Esophagus squamous epithelium (tissue), 4 donors: Measurements from ENCODE around the gene ARID3B.

Experiments used
- CTCF ChIP-seq, 6 experiments: fragments of 450-650 bp in 4 of 6; fragments of 200-600 bp in 2 of 6; sonication (generic) in 2 of 6; IDR thresholded peaks; one replicate each; pipeline ENCODE4 v1.5.1; 2016 to 2019; ENCODE audit warnings: antibody characterized with exemption in 6 of 6, mild to moderate bottlenecking in 4 of 6, moderate library complexity in 4 of 6
- POLR2A ChIP-seq, 4 donors: fragments of 450-650 bp; IDR thresholded peaks; one replicate each; pipeline ENCODE4 v1.6.1; 2017; ENCODE audit warnings: antibody characterized with exemption in 4 of 4, mild to moderate bottlenecking in 4 of 4, moderate library complexity in 3 of 4

- TF ChIP-seq CTCF (IDR thresholded peaks at IDR 0.05) (no peak), POLR2A (IDR thresholded peaks at IDR 0.05) (no peak)
Measured at GRCh38 chr15:74585191-74585590, 44.2 kb downstream of the ARID3B start.
